HUES6 (cell line): ENCODE data around the gene ATAD3C.
"Not testable (repeated sequence)": the region's sequence is repeated elsewhere in the genome, so short reads cannot be mapped to it uniquely, and the experiment has no call there.

Experiments used
- H3K27ac ChIP-seq: 2 replicates; pipeline ENCODE4 v1.7.0; 2013; ENCODE audit warnings: low read depth, mild to moderate bottlenecking, low read length, inconsistent platforms
- H3K27me3 ChIP-seq: 2 replicates; pipeline ENCODE4 v1.6.1; 2013; ENCODE audit warnings: low read length; ENCODE audit not compliant: control insufficient read depth, insufficient read depth
- H3K36me3 ChIP-seq: 2 replicates; pipeline ENCODE4 v1.6.1; 2013; ENCODE audit warnings: low read length; ENCODE audit not compliant: control insufficient read depth, insufficient read depth
- H3K4me1 ChIP-seq: 2 replicates; pipeline ENCODE4 v1.6.1; 2013; ENCODE audit warnings: low read length; ENCODE audit not compliant: control insufficient read depth, insufficient read depth
- H3K4me3 ChIP-seq: 2 replicates; pipeline ENCODE4 v1.5.1; 2013; ENCODE audit warnings: low read depth, low read length
- H3K9ac ChIP-seq: one replicate; pipeline ENCODE4 v1.6.1; 2013; ENCODE audit warnings: mild to moderate bottlenecking, low read length
- H3K9me3 ChIP-seq: 2 replicates; pipeline ENCODE4 v1.6.1; 2013; ENCODE audit warnings: low read depth, low read length; ENCODE audit not compliant: control insufficient read depth, insufficient read depth

Gene ATAD3C

GRCh38 chr1:1438531-1439381, 10.7 kb upstream of the ATAD3C start:
- H3K9ac ChIP-seq, result no peak overlapping the region

GRCh38 chr1:1439546-1440261, 9.8 kb upstream of the ATAD3C start:
- Histone ChIP-seq H3K9ac (no peak overlapping the region), H3K27ac (no peak overlapping the region), H3K36me3 (no peaks in the 10 kb centered on the region; the same call in 1 of the 2 replicates), H3K27me3 (peaks cover 7% of the 10 kb centered on the region; the same call in 1 of the 2 replicates), H3K9me3 (no peaks in the 10 kb centered on the region), H3K4me1 (peaks cover 25% of the 10 kb centered on the region), H3K4me3 (no peak overlapping the region)

More at GRCh38 chr1:1438531-1439381, 10.7 kb upstream of the ATAD3C start:
- Histone ChIP-seq H3K27me3 (peaks cover 7% of the 10 kb centered on the region; the same call in 1 of the 2 replicates), H3K36me3 (no peaks in the 10 kb centered on the region; the same call in 1 of the 2 replicates), H3K4me3 (no peak overlapping the region), H3K4me1 (peaks cover 33% of the 10 kb centered on the region), H3K27ac (no peak overlapping the region), H3K9me3 (no peaks in the 10 kb centered on the region)

GRCh38 chr1:1440262-1441001, 9.1 kb upstream of the ATAD3C start:
- H3K27me3 ChIP-seq, result peaks cover 7% of the 10 kb centered on the region; the same call in 1 of the 2 replicates
- no peaks in the 10 kb centered on the region for H3K9me3 ChIP-seq
- no peak overlapping the region for H3K27ac ChIP-seq
- H3K4me1 ChIP-seq, result peaks cover 19% of the 10 kb centered on the region; the same call in 1 of the 2 replicates
- H3K4me3 ChIP-seq, result no peak overlapping the region
- H3K36me3 ChIP-seq, result no peaks in the 10 kb centered on the region; the same call in 1 of the 2 replicates
- H3K9ac ChIP-seq, result no peak overlapping the region

- Histone ChIP-seq H3K27ac (no peak overlapping the region), H3K36me3 (no peaks in the 10 kb centered on the region; the same call in 1 of the 2 replicates), H3K27me3 (peaks cover 4% of the 10 kb centered on the region; the same call in 1 of the 2 replicates), H3K4me3 (no peak overlapping the region), H3K4me1 (peaks cover 17% of the 10 kb centered on the region; the same call in 1 of the 2 replicates), H3K9me3 (no peaks in the 10 kb centered on the region), H3K9ac (no peak overlapping the region)
Measured at GRCh38 chr1:1441002-1441888, 8.2 kb upstream of the ATAD3C start.

GRCh38 chr1:1442069-1442770, 7.3 kb upstream of the ATAD3C start:
- H3K27me3 ChIP-seq, result no peaks in the 10 kb centered on the region
- H3K36me3 ChIP-seq, result no peaks in the 10 kb centered on the region; the same call in 1 of the 2 replicates
- H3K9me3 ChIP-seq, result no peaks in the 10 kb centered on the region
- H3K9ac ChIP-seq, result no peak overlapping the region
- peaks cover 12% of the 10 kb centered on the region; the same call in 1 of the 2 replicates for H3K4me1 ChIP-seq
- H3K27ac ChIP-seq, result no peak overlapping the region
- no peak overlapping the region for H3K4me3 ChIP-seq

GRCh38 chr1:1446631-1447030, 2.9 kb upstream of the ATAD3C start:
- not testable (repeated sequence) for H3K4me1 ChIP-seq, H3K9me3 ChIP-seq, H3K27ac ChIP-seq, H3K9ac ChIP-seq, H3K27me3 ChIP-seq, H3K36me3 ChIP-seq, H3K4me3 ChIP-seq

- H3K4me3 ChIP-seq, H3K27me3 ChIP-seq, H3K4me1 ChIP-seq, H3K27ac ChIP-seq, H3K9ac ChIP-seq, H3K36me3 ChIP-seq, H3K9me3 ChIP-seq: not testable (repeated sequence)
Measured at GRCh38 chr1:1450616-1451015, 1.1 kb downstream of the ATAD3C start.

GRCh38 chr1:1451696-1452364, 2.3 kb downstream of the ATAD3C start:
- no peaks in the 10 kb centered on the region for H3K27me3 ChIP-seq
- no peaks in the 10 kb centered on the region for H3K4me1 ChIP-seq
- no peak overlapping the region for H3K4me3 ChIP-seq
- H3K27ac ChIP-seq, result no peak overlapping the region
- no peaks in the 10 kb centered on the region for H3K36me3 ChIP-seq
- no peaks in the 10 kb centered on the region for H3K9me3 ChIP-seq
- H3K9ac ChIP-seq, result no peak overlapping the region

- not testable (repeated sequence) for H3K9me3 ChIP-seq, H3K27me3 ChIP-seq, H3K27ac ChIP-seq, H3K4me3 ChIP-seq, H3K9ac ChIP-seq, H3K36me3 ChIP-seq, H3K4me1 ChIP-seq
Measured at GRCh38 chr1:1452365-1452739, 2.9 kb downstream of the ATAD3C start.
